Stomach (tissue), 9 donors: ENCODE results near the gene LOXL3. TPM values are rescaled to one million over a fixed set of nuclear protein-coding genes. Genes with fewer than 3 reads are reported as not detected.

Experiments used
- DNase-seq, 2 donors: peaks; one replicate each; pipeline versions ENCODE4 v3.0.0 to v3.0.0-alpha.2; 2013 to 2019
- H3K27ac ChIP-seq, 5 donors: fragments of 200-600 bp in 4 of 5; sonication (generic) in 4 of 5; one replicate each; pipeline ENCODE4 v1.5.1; 2013 to 2019; ENCODE audit warnings: mild to moderate bottlenecking in 1 of 5, moderate library complexity in 1 of 5
- H3K27me3 ChIP-seq, 3 donors: fragments of 200-600 bp; sonication (generic); one replicate each; pipeline ENCODE4 v1.5.1; 2017 to 2019; ENCODE audit warnings: mixed run types in 1 of 3
- H3K36me3 ChIP-seq, 4 donors: fragments of 200-600 bp; sonication (generic); 1 replicate in 3 of 4; 2 replicates in 1 of 4; pipeline ENCODE4 v1.5.1; 2016 to 2019
- H3K4me1 ChIP-seq, 4 donors: fragments of 200-600 bp; sonication (generic); one replicate each; pipeline ENCODE4 v1.5.1; 2016 to 2019
- H3K4me3 ChIP-seq, 4 donors: fragments of 200-600 bp; sonication (generic) in 3 of 4; one replicate each; pipeline ENCODE4 v1.5.1; 2016 to 2019; ENCODE audit warnings: mild to moderate bottlenecking in 1 of 4
- H3K9me3 ChIP-seq, 4 donors: fragments of 200-600 bp; sonication (generic); one replicate each; pipeline ENCODE4 v1.5.1; 2016 to 2019
- CTCF ChIP-seq, 7 experiments: fragments of 450-650 bp in 4 of 7; fragments of 200-600 bp in 3 of 7; sonication (generic) in 3 of 7; IDR thresholded peaks; one replicate each; pipeline ENCODE4 v1.5.1; 2016 to 2019; ENCODE audit warnings: antibody characterized with exemption in 7 of 7, control low read depth in 2 of 7, mild to moderate bottlenecking in 1 of 7
- EP300 ChIP-seq: sonication (generic); formaldehyde crosslinking; IDR thresholded peaks from one replicate; pipeline ENCODE4 v1.6.1; 2017; ENCODE audit warnings: antibody characterized with exemption
- POLR2A ChIP-seq, 4 donors: fragments of 450-650 bp; IDR thresholded peaks; one replicate each; pipeline ENCODE4 v1.6.1; 2016; ENCODE audit warnings: antibody characterized with exemption in 4 of 4, control low read depth in 2 of 4, mild to moderate bottlenecking in 1 of 4, moderate library complexity in 1 of 4
- POLR2AphosphoS5 ChIP-seq, 3 donors: sonication (generic); formaldehyde crosslinking; IDR thresholded peaks; one replicate each; pipeline ENCODE4 v1.6.1; 2016; ENCODE audit warnings: antibody characterized with exemption in 3 of 3
- WGBS, 5 donors: extraction: QIAGEN DNeasy Blood & Tissue Kit in 3 of 5; methylation state at CpG; one replicate each; pipeline versions ENCODE4 v1.1.5 to v1.1.7; 2013 to 2018; 5-methylcytosine and 5-hydroxymethylcytosine counted together
- intact Hi-C: fragments of 100-400 bp; cut with DNase I; formaldehyde crosslinking; loops from one replicate; pipeline ENCODE4 v1.15.1; 2023; ENCODE audit warnings: low total_unique reads
- polyA plus RNA-seq, 3 donors: library from polyadenylated mRNA; stranded (reverse); fragments of 200-250 nt; gene quantifications; one replicate each; pipeline ENCODE4 v1.2.3, GENCODE V29; 2013
- total RNA-seq, 5 donors: library from RNA; depleted of rRNA; stranded (reverse); fragments of >200 nt; gene quantifications; one replicate each; pipeline versions ENCODE4 v1.1.0 to v1.2.3, GENCODE V29; 2014 to 2016
- donor health status: healthy with polysubstance abuse.
- donor health status: Bipolar disorder and iron deficiency.
- donor health status: healthy.

The LOXL3 gene
- total and polyA plus RNA-seq, 8 donors: 0.76 to 49.0 (median 1.4) TPM

DNA sequence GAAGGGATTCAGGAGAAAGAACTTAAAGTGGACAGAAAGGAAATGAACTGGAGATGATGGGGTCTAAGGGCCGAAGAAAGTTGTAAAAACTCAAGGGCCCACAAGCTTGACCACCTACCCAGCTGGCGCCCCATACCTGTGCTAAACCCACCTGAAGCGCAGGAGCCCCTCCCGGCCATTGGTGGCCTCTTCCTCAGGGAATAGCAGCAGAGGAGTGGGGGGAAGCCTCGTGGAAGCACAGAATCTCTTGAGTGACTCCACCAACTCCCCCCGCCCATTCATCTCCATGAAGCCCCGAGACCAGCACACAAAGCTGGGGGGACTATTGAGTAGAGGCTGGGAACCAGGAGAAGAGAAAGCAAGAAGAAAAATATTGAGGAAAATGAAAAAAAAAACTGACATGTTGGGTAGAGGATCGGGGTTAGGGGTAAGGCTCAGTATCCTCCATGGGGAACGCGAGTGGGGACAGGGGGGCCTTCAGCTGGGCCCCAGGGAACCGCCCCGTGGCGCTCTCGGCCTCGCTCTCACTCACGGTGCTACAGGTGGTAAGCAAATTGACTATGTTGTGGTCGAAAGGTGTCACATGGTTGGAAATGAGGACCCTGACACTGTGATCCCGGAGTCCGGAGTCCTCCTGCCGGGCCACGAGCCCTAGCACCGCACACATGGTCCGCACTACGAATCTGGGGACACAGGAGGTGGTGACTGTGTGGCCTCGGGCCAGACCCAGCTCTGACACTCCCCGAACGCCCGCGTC, 25.0 kb downstream of the LOXL3 start:
- no peak for TF ChIP-seq POLR2A (IDR thresholded peaks at IDR 0.05)
- no peak for TF ChIP-seq CTCF (IDR thresholded peaks at IDR 0.05)
- TF ChIP-seq POLR2AphosphoS5 (IDR thresholded peaks at IDR 0.05): no peak
- no peak for TF ChIP-seq EP300
- H3K9me3 ChIP-seq: no peaks in the 10 kb centered on the region
- peaks cover 23 to 52% (median 44%) of the 10 kb centered on the region in 4 donors for H3K36me3 ChIP-seq
- H3K4me1 ChIP-seq: peaks cover 25 to 53% (median 35%) of the 10 kb centered on the region in 4 donors
- H3K4me3 ChIP-seq: peak overlapping the region; percentile 78 to 94 (median 92)
- H3K27me3 ChIP-seq: no peaks in the 10 kb centered on the region
- intact Hi-C loops: no loop called here
- no peak for DNase-seq
- 14 to 17% (median 14%) methylated on average over 24 to 29 of the region's 29 CpGs for WGBS, 5 donors
- H3K27ac ChIP-seq: peak overlapping the region; percentile 68 to 96 (median 91)

GRCh38 chr2:74527741-74528140, 26.0 kb downstream of the LOXL3 start:
- Histone ChIP-seq H3K27ac (no peak overlapping the region), H3K4me3 (no peak overlapping the region), H3K4me1 (peaks cover 25 to 53% (median 35%) of the 10 kb centered on the region in 4 donors), H3K36me3 (peaks cover 23 to 42% (median 34%) of the 10 kb centered on the region in 4 donors), H3K9me3 (no peaks in the 10 kb centered on the region), H3K27me3 (no peaks in the 10 kb centered on the region)
- WGBS, 5 donors: 92 to 97% (median 94%) methylated on average over 9 of the region's 9 CpGs
- DNase-seq: no peak
- intact Hi-C loops: no loop called here
- TF ChIP-seq POLR2AphosphoS5 (IDR thresholded peaks at IDR 0.05) (no peak), CTCF (IDR thresholded peaks at IDR 0.05) (no peak), EP300 (no peak), POLR2A (IDR thresholded peaks at IDR 0.05) (no peak)

DNA sequence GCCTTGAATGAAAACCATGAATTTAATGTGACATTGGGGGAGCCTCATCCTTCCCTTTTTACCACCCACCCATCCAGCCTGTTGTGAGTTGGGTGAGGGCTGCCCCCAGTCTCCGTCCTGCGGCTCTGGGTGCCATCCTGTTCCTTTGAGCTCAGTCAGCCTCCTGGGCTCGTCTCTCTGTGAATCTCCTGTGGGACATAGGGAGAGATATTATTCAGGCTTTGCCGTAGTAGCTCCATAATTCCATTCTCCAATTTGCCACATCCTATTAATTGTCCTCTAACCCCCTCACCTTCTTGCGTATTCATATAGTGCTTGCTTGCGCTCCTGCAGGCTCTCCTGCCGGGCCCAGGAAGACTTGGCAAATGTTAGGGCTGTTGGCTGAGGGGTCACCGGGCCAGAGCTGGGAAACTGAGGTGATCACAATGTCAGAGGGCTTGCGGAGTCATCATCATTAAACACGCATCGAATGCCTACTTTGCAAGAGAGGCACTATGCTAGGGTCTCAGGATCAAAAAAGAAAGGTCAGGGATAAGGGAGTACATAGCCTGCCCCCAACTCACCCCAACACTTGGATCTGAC, 27.0 kb downstream of the LOXL3 start:
- peaks cover 25 to 45% (median 32%) of the 10 kb centered on the region in 4 donors for H3K4me1 ChIP-seq
- intact Hi-C loops: no loop called here
- WGBS, 5 donors: 96 to 99% (median 98%) methylated on average over 11 of the region's 11 CpGs
- H3K36me3 ChIP-seq: peaks cover 23 to 36% (median 29%) of the 10 kb centered on the region in 4 donors
- no peak for TF ChIP-seq CTCF (IDR thresholded peaks at IDR 0.05)
- no peak for TF ChIP-seq EP300
- no peak for TF ChIP-seq POLR2AphosphoS5 (IDR thresholded peaks at IDR 0.05)
- no peak for TF ChIP-seq POLR2A (IDR thresholded peaks at IDR 0.05)
- no peak overlapping the region for H3K4me3 ChIP-seq
- H3K27ac ChIP-seq: no peak overlapping the region
- H3K9me3 ChIP-seq: no peaks in the 10 kb centered on the region
- no peaks in the 10 kb centered on the region for H3K27me3 ChIP-seq
- DNase-seq: no peak

- peaks cover 0 to under 1% (median 0%) of the 10 kb centered on the region in 3 donors for H3K27me3 ChIP-seq
- H3K36me3 ChIP-seq: peaks cover 23 to 31% (median 29%) of the 10 kb centered on the region in 4 donors
- H3K9me3 ChIP-seq: no peaks in the 10 kb centered on the region
- peak within 1 kb of the TSS in 1 of 4 donors; percentile 4 for H3K4me3 ChIP-seq
- intact Hi-C loops: no loop called here
- TF ChIP-seq POLR2AphosphoS5 (IDR thresholded peaks at IDR 0.05) (peak in 1 of 3 donors; percentile 23), CTCF (IDR thresholded peaks at IDR 0.05) (no peak), EP300 (no peak), POLR2A (IDR thresholded peaks at IDR 0.05) (no peak)
- peaks cover 20 to 38% (median 25%) of the 10 kb centered on the region in 4 donors for H3K4me1 ChIP-seq
- WGBS, 5 donors: 55 to 71% (median 67%) methylated on average over 11 of the region's 11 CpGs
- peak in 1 of 2 donors; percentile 89 for DNase-seq
- peak within 1 kb of the TSS in 1 of 5 donors; percentile 15 for H3K27ac ChIP-seq
Observed at GRCh38 chr2:74525717-74526648, 27.8 kb downstream of the LOXL3 start, which contains the start of gene DQX1. Gene DQX1, minus strand, starts transcription at chr2:74526231. Its CDS starts 502 bp downstream, at chr2:74525729.
